Measurements from ENCODE around the gene ZNF37A.

Gene ZNF37A

GRCh38 chr10:38103756-38104155 is 9.6 kb downstream of the ZNF37A start:
- H3K4me3 ChIP-seq (ENCODE audit: low read depth, low read length), result no peak overlapping the region
- in situ Hi-C loops (cut with HindIII; ENCODE audit: low sequenced_read_pairs), result no loop called here
- TF ChIP-seq CTCF (IDR thresholded peaks at IDR 0.05; ENCODE audit: low read depth, low read length), result no peak
- DNase-seq (ENCODE audit: low read depth, low spot score), result no peak

GRCh38 chr10:38112159-38112558 is 18.0 kb downstream of the ZNF37A start:
- no peak for DNase-seq (ENCODE audit: low read depth, low spot score)
- no peak for TF ChIP-seq CTCF (IDR thresholded peaks at IDR 0.05; ENCODE audit: low read depth, low read length)
- no peak overlapping the region for H3K4me3 ChIP-seq (ENCODE audit: low read depth, low read length)
- in situ Hi-C loops (cut with HindIII; ENCODE audit: low sequenced_read_pairs), result no loop called here

GRCh38 chr10:38118072-38118807 is 24.1 kb downstream of the ZNF37A start:
- in situ Hi-C loops (cut with HindIII; ENCODE audit: low sequenced_read_pairs), result no loop called here
- DNase-seq (ENCODE audit: low read depth, low spot score), result peak; percentile 39
- H3K4me3 ChIP-seq (ENCODE audit: low read depth, low read length), result no peak overlapping the region
- TF ChIP-seq CTCF (IDR thresholded peaks at IDR 0.05; ENCODE audit: low read depth, low read length), result no peak

- in situ Hi-C loops (cut with HindIII; ENCODE audit: low sequenced_read_pairs), result no loop called here
- no peak for DNase-seq (ENCODE audit: low read depth, low spot score)
- no peak for TF ChIP-seq CTCF (IDR thresholded peaks at IDR 0.05; ENCODE audit: low read depth, low read length)
- H3K4me3 ChIP-seq (ENCODE audit: low read depth, low read length), result no peak overlapping the region
These were observed 24.9 kb downstream of the ZNF37A start for GRCh38 chr10:38119038-38119437.

- no peak overlapping the region for H3K4me3 ChIP-seq (ENCODE audit: low read depth, low read length)
- no peak for DNase-seq (ENCODE audit: low read depth, low spot score)
- in situ Hi-C loops (cut with HindIII; ENCODE audit: low sequenced_read_pairs), result no loop called here
- no peak for TF ChIP-seq CTCF (IDR thresholded peaks at IDR 0.05; ENCODE audit: low read depth, low read length)
These were observed 33.7 kb downstream of the ZNF37A start for GRCh38 chr10:38127812-38128211.

- H3K4me3 ChIP-seq (ENCODE audit: low read depth, low read length), result no peak overlapping the region
- in situ Hi-C loops (cut with HindIII; ENCODE audit: low sequenced_read_pairs), result no loop called here
- no peak for TF ChIP-seq CTCF (IDR thresholded peaks at IDR 0.05; ENCODE audit: low read depth, low read length)
- no peak for DNase-seq (ENCODE audit: low read depth, low spot score)
These were observed 49.5 kb downstream of the ZNF37A start for GRCh38 chr10:38143587-38143986.
